GM19467 (cell line): ENCODE measurements around the gene CDKN2B-AS1.
A peak's percentile ranks its signal among the peaks of the same experiment; 100 is the strongest.

ENCODE experiments used
- ATAC-seq: cut with Tn5 transposase; IDR thresholded peaks from one replicate; pipeline ENCODE4 v1.9.1; 2021; ENCODE audit warnings: mild to moderate bottlenecking, moderate library complexity; ENCODE audit not compliant: unreplicated experiment

The CDKN2B-AS1 gene

DNA sequence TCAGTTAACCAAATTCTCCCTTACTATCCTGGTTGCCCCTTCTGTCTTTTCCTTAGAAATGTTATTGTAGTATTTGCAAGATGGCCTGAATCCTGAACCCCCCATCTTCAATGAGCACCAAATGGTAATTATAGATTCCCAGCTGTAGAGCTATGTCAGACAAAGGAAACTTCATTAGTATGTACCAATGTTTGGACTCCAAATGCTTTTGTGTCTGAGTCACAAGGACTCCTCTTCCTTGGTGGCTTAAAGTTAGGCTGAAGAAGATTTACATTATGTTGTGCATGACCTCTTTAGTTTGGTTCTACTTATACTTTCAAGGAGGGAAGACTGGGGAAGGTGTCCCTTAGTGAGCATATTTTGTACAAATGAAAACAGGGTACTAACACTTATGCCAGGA is 120.4 kb downstream of the CDKN2B-AS1 start:
- no peak for ATAC-seq

DNA sequence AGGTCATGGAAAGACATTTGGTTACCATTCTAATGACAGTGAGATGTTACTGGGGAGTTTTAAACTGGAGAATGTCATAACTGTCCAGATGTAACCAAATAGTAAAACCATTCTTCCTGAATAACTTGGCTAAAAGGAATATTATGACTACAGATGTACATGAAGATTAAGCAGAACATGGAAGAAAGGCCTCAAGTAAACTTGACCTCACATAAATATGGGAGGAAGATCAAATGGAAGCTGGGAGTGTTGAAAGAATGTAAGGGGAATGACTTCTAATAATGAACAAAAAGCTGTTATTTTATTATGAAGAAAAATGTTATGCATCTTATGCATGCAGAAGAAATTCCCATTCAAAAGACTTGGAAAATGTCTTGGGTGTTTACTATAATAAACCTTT is 122.2 kb downstream of the CDKN2B-AS1 start:
- no peak for ATAC-seq

DNA sequence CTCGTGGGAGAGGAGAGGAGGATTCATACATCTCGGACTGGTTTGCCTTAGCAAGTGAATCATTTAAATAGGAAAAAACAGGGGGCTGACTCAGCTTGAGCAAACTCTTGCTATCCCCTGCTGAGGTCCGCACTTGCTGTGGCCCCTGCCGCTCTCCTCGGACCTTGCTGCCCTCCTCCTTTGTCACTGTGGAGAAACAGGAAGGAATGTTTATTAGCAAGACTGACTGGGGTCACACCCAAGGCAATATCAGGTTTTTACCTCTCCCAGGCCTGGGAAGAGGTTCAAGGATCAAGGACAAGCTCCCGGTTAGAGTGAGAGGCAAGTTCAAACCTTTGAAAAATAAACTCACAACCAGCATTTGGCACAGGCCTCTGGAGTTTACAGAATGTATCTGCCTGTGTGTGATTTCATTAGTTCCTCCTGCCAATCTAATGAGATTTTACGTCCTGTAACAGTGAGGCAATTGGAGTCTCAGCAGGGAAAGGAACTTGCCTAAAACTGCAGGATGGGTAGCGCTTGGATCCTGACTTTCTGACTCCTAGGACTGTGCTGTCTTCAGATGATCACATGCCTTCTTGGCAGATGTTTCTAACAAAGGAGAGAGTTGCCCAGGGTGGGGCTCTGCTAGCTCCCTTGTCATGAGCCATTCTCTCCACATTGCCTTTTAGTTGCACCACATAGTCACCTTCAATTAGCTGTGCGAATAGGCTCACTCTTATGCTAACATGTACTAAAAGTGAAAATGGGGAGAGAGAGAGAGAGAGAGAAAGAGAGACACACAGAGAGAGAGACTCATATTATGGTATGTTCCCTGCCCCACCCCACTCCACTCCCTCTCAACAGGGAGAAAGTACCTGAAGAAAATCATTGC is 123.2 kb downstream of the CDKN2B-AS1 start:
- ATAC-seq: no peak

DNA sequence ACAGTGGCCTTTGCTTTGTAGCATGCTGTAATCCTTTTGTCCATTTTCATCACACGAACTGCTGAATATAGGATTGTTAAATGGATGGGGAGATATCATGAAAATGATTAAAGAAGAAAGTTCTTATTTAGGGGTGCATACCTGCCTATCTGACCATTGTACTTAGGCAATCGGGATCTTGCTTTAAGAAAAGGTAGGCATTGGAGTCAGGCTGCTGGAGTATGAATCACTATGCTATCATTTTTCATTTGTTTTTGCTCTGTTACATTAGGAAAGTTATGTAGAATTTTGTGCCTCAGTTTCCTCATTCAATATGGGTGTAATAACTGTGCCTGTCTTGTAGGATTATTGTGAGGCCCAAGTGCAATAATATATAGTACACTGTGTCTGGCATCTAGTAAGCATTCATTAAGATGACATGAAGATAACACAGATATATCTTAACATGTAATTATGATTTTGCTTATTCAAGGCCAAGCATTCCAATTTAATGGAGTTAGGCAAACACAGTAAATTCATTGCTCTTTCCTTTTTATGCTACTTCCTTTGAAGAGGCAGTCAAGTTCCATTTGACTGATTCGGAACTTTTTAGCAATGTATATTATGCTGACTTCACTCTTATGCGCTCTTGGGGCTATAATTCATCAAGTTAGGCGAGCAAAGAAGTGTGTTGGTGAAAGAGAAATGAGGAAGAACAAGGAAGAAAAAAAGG is 124.4 kb downstream of the CDKN2B-AS1 start:
- ATAC-seq: no peak

DNA sequence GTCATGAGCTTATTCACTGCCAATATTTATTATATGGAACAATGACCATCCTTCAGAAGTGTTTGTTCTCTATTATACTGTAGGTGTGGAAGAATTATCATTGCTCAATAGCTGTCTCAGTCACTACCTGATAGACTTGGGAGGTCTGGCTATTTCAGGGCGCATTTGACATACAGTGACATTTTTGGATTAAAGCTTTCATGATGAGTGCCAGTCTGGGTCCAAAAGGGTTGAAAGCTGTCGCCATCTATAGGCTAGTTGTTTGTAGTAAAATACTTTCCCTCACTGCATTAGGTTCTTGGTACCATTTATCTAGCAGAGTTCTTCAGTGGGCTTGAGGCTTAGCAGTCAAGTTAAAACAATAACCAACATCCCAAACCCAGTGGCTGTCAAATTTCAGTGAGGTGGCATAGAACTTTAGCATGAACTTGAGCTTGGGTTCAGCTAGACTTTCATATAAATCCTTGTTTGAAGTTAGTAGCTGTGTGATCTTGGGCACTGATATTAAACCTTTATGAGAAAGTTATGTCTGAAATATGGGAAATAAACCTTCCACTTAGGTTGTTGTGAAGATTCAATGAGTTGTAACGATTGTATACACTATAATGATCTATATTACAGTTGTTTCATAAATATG is 125.0 kb downstream of the CDKN2B-AS1 start:
- peak; percentile 58 for ATAC-seq

DNA sequence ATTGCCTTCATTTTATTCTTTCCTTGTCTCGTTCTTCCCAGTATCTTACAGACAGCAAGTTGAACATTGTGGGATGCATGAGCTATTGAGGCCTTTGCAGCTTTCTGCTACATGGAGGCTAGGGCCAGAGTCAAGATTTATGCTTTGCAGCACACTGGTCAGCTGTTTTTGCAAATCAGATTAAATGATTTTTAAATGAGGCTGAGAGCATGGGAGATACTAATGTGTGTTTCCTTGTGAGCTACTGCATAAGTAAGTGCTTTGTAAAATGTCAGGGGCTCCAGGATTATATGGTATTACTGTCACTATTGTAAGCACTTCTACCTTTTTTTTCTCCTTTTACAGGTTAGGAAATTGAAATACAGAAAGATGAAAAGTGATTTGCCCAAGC is 125.6 kb downstream of the CDKN2B-AS1 start:
- no peak for ATAC-seq

DNA sequence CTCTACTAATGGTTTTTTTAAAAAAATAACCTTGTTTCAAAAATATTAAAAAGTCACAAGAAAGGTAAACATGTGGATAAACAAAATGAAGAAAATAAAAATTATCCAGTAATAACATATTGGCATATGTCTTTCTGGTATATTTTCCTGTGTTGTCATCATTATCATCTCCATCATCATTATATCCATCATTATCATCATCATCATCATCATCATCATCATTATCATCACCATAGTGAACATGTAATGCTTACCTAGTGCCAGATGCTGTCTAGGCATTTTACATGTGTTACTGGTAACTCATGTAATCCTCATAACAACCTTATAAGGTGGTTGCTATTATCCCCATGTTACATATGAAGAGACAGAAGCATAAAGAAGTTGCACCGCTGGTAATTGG is 126.0 kb downstream of the CDKN2B-AS1 start:
- ATAC-seq: no peak

DNA sequence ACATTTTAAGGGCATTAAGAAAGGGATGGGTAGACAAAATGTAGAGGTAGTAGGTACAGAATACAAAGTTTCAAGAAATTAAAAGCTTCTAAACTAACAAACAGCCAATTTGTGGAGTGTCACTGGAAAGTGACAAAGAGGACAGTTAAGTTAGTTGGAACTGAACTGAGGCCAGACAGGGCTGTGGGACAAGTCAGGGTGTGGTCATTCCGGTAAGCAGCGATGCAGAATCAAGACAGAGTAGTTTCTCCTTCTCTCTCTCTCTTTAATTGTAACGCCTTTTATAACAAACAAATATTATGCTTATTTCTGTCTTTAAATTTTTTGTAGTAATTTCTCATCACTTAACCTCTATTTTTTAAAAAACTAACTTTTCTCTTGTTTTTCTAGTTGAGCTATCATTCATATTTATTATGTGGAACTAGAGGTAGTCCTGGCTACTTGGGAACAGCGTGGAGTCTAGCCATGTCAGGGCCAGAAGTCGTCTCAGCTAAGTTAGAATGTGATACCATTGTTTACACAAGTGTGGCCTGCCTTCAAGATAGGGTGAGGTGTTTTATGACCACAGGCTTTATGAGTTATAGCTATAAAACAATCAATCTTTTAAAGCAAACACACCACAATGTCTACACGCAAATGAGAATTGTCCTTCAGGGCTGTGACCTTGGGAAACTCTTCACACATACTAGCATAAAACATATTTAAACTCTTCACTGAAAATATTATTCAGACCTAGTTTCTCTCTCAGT is 129.8 kb downstream of the CDKN2B-AS1 start:
- no peak for ATAC-seq

DNA sequence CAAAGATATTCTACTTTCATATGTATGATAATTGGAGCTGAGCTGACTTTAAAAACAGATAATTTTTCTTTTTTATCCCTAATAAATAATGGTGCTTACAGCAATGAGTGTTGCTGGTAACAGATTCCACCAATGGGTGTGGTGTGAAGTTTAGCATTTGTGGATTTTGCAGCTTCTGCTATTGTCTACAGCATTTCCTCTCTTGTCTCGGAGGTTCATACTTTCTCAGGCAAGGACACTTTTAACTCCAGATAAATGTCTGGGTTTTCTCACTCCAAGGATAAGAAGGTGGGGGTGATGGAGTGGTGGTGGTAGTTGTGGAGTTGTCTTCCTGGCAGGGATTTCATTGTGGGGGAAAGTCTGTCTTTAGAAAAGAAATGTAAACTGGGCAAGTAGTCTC is 134.5 kb downstream of the CDKN2B-AS1 start:
- ATAC-seq: no peak

DNA sequence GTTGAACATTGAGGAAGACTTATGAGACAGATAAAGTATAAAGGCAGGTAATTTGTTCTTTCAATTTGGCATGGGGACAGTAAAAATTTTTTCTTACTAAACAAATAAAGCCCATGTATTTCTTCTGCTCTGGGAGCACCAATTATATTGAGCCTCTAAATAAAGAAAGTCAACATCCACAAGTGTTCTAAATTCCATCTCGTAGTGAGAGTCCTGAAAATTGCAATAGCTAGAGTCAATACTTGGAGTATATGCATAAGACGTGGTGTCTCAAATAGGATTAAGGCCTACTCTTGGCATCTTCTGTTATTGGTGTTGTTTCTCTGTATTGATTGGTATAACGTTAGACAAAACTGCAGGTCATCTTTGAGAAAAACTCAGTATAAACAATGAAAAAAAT is 135.0 kb downstream of the CDKN2B-AS1 start:
- ATAC-seq: no peak

DNA sequence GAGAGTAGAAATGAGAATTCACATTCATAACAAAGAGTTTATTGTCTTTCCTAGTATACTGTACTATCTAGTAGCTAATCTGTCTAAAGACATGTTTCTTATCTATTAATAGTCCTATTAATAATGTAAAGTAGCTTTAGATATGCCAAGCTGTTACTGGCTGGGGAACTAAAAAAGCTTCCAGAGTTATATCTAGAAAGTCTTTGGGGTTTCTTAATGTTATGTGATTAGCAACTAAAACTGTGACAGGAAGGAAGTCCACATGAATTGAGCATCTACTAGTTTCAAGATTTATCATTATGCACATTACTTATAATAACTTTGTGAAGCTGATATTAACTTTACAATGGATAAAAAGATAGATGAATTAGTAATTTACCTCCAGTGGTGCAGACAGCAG is 137.2 kb downstream of the CDKN2B-AS1 start:
- ATAC-seq: no peak

DNA sequence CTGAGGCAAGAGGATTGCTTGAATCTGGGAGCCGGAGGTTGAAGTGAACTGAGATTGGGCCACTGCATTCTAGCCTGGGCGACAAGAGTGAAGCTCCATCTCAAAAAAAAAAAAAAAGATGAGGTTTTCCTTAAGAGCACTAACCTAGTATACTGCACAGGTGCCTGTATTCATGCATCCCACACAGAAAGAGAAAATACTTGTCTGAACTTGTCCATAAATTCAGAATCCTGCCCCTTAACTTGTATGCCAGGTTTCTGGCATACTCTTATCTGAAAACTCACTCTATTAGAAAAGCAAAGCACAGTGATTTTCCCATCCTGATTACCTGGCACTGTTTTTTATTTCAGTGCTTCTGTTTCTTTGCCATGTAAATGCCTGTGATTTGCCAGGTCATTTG is 139.8 kb downstream of the CDKN2B-AS1 start:
- no peak for ATAC-seq

DNA sequence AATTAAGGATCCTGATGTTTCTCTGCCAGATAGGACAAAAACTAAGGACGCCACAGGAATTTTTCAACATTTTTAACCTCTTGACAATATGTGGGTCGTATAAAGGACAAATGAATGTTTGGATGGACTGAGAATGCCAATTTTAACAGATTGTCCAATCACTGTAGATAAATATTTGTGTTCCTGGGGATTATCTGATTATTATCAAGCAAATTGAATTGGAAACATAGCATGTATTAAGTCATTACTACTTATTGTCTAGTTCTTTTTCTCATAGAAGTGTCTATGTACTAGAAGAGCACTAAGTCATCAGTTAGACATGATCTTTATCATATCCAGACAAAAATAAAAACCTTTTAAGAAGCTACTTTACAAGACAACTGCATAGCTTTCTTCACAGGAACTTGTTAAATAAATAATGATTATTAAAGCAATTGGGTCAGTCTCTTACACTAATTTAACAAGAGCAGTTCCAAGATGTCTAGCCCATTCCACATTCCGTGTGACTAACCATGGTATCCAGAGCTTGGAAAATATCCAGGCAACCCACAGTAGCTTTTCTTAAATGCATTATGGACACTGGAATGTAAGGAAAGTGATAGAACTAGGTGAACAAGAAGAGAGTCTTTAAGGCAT is 142.0 kb downstream of the CDKN2B-AS1 start:
- ATAC-seq: no peak

DNA sequence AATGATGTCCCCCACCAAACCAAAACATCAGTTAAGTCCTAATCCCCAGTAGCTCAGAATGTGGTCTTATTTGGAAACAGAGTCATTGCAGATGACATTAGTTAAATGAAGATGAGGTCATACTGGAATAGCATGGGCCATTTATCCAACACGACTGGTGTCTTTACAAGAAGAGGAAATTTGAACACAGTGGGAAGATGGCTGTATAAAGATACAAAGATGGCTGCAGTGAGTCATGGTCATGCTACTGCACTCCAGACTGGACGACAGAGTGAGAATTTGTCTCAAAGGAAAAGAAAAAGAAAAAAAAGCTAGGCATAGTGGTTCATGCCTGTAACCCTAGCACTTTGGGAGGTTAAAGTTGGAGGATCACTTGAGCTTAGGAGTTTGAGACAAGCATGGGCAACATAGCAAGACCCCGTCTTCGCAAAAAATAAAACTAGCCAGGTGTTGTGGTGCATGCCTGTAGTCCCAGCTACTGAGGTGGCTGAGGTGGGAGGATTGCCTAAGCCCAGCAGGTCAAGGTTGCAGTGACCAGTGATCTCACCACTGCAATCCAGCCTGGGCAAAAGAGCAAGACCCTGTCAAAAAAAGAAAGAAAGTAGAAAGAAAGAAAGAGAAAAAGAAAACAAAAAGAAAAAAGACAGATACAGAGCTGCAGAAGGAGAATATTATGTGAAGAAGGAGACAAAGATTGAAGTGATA is 144.5 kb downstream of the CDKN2B-AS1 start:
- no peak for ATAC-seq

DNA sequence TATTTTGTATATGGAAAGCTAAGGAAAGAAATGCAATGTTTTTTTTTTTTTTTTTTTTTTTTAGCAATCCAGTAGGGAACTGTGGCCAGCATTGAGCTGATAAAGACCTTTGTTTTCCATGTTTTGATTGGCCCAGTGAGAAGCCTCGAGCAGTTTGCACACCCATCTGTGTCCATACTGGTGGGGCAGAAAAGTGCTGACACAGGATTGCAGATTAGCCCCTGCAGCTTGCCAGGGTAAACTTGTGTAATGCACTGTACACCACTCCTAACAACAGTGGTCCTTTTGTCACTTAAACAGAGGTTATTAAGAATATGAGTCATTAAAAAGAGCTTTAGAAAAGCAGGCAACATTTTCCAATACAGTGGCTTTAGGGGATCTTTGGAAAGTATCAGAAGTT is 147.3 kb downstream of the CDKN2B-AS1 start:
- ATAC-seq: no peak

DNA sequence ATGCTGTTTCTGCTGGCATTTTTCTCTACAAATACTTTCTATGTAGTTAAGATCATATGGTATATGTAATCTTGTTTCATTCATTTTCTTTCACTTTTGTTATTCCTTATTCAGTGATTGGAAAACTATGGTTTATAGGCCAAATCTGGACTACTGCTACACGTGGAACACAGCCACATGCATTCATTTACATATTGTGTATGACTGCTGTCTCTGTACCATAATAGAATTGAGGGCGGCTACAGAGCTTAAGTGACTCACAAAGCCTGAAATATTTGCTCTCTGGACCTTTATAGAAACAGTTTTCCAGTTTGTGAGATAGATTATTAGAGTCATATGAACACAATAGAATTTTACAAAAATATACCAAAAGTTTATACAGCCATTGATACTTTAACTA is 148.1 kb downstream of the CDKN2B-AS1 start:
- ATAC-seq: no peak

DNA sequence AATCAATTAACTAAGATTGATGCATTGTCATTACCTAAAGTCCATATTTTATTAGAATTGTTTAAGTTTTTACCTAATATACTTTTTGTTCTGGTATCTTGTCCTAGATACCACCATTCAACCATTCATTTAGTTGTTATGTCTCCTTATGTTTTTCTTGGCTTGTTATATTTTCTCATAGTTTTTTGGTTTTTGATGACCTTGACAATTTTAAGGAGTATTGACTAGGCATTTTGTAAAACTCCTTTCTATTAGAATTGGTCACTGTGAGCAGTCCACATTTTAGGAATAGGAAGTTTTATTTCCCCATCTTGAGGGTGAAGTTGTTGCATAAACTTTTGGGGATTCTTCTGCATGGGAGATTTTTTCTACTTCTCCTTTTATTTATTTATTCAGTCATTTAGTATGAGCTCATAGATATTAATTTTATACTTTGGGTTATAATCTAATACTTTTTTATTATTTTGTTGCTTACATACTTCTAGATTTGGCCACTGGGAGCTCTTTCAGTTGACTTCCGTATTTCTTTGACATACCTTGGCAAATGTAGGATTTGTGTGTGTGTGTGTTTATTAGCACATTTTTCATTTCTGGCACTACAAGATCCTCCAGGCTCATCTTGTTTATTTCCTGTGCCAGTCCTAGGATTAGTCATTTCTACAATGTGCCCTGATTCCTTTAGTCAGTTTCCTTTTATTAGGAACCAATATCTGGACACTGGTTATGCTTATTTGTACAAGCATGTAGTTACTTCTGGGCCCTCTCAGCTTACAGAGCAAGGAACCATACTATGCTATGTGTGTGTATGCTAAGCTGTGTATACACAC is 149.4 kb downstream of the CDKN2B-AS1 start:
- ATAC-seq: no peak

DNA sequence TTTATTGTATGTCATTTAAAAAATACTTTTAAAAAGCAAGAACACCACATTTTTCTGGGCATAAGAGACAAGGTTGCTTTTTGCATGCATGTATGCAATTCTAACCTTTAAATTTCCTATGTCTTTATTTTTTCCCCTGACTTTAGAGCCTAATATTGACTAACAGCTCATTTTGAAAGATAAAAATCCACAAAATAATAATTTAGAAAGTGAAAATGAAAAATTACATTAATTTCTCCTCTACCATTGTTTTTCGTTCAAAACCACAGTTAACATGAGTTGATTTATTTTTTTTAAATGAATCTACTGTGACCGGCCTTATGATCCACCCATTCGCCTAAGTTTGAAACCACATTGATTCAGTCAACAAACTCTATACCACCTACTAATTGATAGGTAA is 152.0 kb downstream of the CDKN2B-AS1 start:
- ATAC-seq: no peak

DNA sequence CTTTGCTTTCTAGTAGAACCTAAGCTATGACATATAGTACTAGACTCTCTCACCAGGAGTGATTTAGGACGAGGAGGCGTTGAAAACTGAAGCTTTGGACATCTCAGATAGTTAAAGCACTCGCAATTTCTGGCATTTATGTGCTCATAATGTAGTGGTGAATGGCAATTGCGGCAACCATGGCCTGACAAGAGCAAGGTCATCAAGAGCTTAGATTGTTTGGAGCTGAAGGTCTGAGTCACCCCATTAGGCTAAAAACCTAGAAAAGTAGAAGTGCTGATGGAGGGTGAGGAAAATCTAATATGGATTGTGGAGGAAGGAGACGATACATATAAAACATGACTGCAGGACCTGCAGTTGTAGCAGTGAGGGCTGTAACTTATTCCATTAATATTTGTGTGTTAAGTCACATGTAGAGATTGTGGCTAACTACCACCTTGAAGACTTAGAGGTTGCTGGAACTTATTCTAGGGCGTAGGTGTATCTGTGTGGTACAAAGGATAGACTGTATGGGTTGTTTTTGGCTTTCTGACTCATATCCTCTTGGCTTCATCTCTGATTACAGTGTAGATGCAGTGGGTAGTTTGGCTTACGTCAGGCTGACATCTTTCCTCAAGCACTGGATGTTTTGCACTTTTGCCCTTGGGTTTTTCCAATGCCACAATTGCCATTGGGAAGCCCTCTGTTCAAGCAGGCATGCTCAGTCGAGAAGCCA is 153.4 kb downstream of the CDKN2B-AS1 start:
- ATAC-seq: no peak
